Right ventricle myocardium inferior (tissue), 1 donor: ENCODE data around the gene PCDH9. TPM values are rescaled to one million over a fixed set of nuclear protein-coding genes. Genes with fewer than 3 reads are reported as not detected.
A peak's percentile ranks its signal among the peaks of the same experiment; 100 is the strongest.

ENCODE experiments used
- ATAC-seq: fragments of 200-7000 bp; cut with Tn5 transposase; one replicate; pipeline ENCODE4 v1.9.1; 2020; ENCODE audit warnings: mild to moderate bottlenecking, moderate library complexity
- DNase-seq: peaks from one replicate; pipeline ENCODE4 v3.0.0; 2021; ENCODE audit errors: missing footprints
- intact Hi-C: fragments of 100-400 bp; cut with DNase I; formaldehyde crosslinking; loops from one replicate; pipeline ENCODE4 v1.11.0; 2022
- total RNA-seq: library from RNA; stranded (reverse); fragmentation: NEBNext Ultra II Directional; extraction: Animal tissue kit (Norgen Biotek cat#: 25700); gene quantifications from one replicate; pipeline ENCODE4 v1.2.1, GENCODE V29; 2021
- donor health status: DM: no; HTN: yes; CAD: no; lungs with severe emphysema.

Gene PCDH9
- total RNA-seq, 1 donor from 2014 or later: 9.9 TPM

GRCh38 chr13:66689628-66690027, 540.5 kb downstream of the PCDH9 start:
- ATAC-seq (no peak), DNase-seq (no peak)
- intact Hi-C loops: loop anchor here (5.0 kb wide), 1 partner anchor 533 kb away; no protein-coding TSS in a partner anchor

- DNase-seq (no peak), ATAC-seq (no peak)
- intact Hi-C loops: loop anchor here (5.0 kb wide), 1 partner anchor 533 kb away; no protein-coding TSS in a partner anchor
Measured at GRCh38 chr13:66689037-66689619, 541.0 kb downstream of the PCDH9 start.

GRCh38 chr13:66681403-66681802, 548.7 kb downstream of the PCDH9 start:
- intact Hi-C loops: no loop called here
- no peak for ATAC-seq
- DNase-seq: no peak

GRCh38 chr13:66680031-66680430, 550.1 kb downstream of the PCDH9 start:
- intact Hi-C loops: no loop called here
- ATAC-seq (no peak), DNase-seq (no peak)

GRCh38 chr13:66675620-66676019, 554.5 kb downstream of the PCDH9 start:
- DNase-seq (no peak), ATAC-seq (no peak)
- intact Hi-C loops: no loop called here

- ATAC-seq: no peak
- intact Hi-C loops: no loop called here
- DNase-seq: no peak
Measured at GRCh38 chr13:66673401-66673800, 556.7 kb downstream of the PCDH9 start.

- DNase-seq: no peak
- intact Hi-C loops: no loop called here
- no peak for ATAC-seq
Measured at GRCh38 chr13:66665991-66666390, 564.1 kb downstream of the PCDH9 start.

- intact Hi-C loops: no loop called here
- DNase-seq (no peak), ATAC-seq (no peak)
Measured at GRCh38 chr13:66663711-66664110, 566.4 kb downstream of the PCDH9 start.

GRCh38 chr13:66663206-66663605, 566.9 kb downstream of the PCDH9 start:
- ATAC-seq (no peak), DNase-seq (no peak)
- intact Hi-C loops: no loop called here

GRCh38 chr13:66661336-66661735, 568.8 kb downstream of the PCDH9 start:
- no peak for DNase-seq
- intact Hi-C loops: no loop called here
- ATAC-seq: no peak

- ATAC-seq: no peak
- DNase-seq: no peak
- intact Hi-C loops: no loop called here
Measured at GRCh38 chr13:66660468-66660813, 569.7 kb downstream of the PCDH9 start.

GRCh38 chr13:66659701-66660467, 570.3 kb downstream of the PCDH9 start:
- intact Hi-C loops: no loop called here
- ATAC-seq (no peak), DNase-seq (no peak)

- intact Hi-C loops: no loop called here
- no peak for ATAC-seq
Measured at GRCh38 chr13:66659286-66659685, 570.9 kb downstream of the PCDH9 start.

GRCh38 chr13:66657165-66657881, 572.8 kb downstream of the PCDH9 start:
- intact Hi-C loops: no loop called here
- peak; percentile 78 for DNase-seq
- ATAC-seq: peak; percentile 59

More at GRCh38 chr13:66659286-66659685, 570.9 kb downstream of the PCDH9 start:
- DNase-seq: no peak

- DNase-seq (no peak), ATAC-seq (no peak)
- intact Hi-C loops: no loop called here
Measured at GRCh38 chr13:66655847-66656454, 574.2 kb downstream of the PCDH9 start.

GRCh38 chr13:66644855-66645460, 585.2 kb downstream of the PCDH9 start:
- ATAC-seq: no peak
- intact Hi-C loops: no loop called here
- DNase-seq: no peak

GRCh38 chr13:66640231-66640630, 589.9 kb downstream of the PCDH9 start:
- intact Hi-C loops: no loop called here
- ATAC-seq (no peak), DNase-seq (no peak)

- no peak for ATAC-seq
- intact Hi-C loops: no loop called here
Measured at GRCh38 chr13:66639044-66639443, 591.1 kb downstream of the PCDH9 start.

GRCh38 chr13:66635526-66635925, 594.6 kb downstream of the PCDH9 start:
- DNase-seq (no peak), ATAC-seq (no peak)
- intact Hi-C loops: no loop called here

More at GRCh38 chr13:66639044-66639443, 591.1 kb downstream of the PCDH9 start:
- DNase-seq: no peak
